HCT116 (cell line): ENCODE results near the gene ANKRD36C.
"Not testable (repeated sequence)": the region's sequence is repeated elsewhere in the genome, so short reads cannot be mapped to it uniquely, and the experiment has no call there.

ENCODE experiments used
- CTCF ChIP-seq, 3 experiments: fragments of 200-600 bp in 1 of 3; sonication (generic) in 1 of 3; IDR thresholded peaks in 2 of 3; conservative IDR thresholded peaks in 1 of 3; 2 replicates each; pipeline ENCODE4 v1.5.1; 2012 to 2017; ENCODE audit warnings: low read depth in 2 of 3, low read length in 2 of 3, antibody characterized with exemption in 1 of 3, borderline replicate concordance in 1 of 3, control low read depth in 1 of 3, mild to moderate bottlenecking in 1 of 3, mixed read lengths in 1 of 3, mixed run types in 1 of 3, moderate library complexity in 1 of 3; ENCODE audit not compliant: insufficient read depth in 1 of 3
- RAD21 ChIP-seq: IDR thresholded peaks from 2 replicates; pipeline ENCODE4 v1.6.1; 2012; ENCODE audit warnings: low read depth, mild to moderate bottlenecking
- SP1 ChIP-seq: IDR thresholded peaks from 2 replicates; pipeline ENCODE4 v1.6.1; 2012; ENCODE audit warnings: low read depth
- ZNF274 ChIP-seq: fragments of 200-500 bp; sonication (Bioruptor generic); IDR thresholded peaks from 2 replicates; pipeline ENCODE4 v1.6.1; 2014; ENCODE audit warnings: mild to moderate bottlenecking, low read depth, low read length, inconsistent platforms

- TF ChIP-seq SP1; CTCF (IDR thresholded peaks at IDR 0.05 in 2 of 3, conservative IDR thresholded peaks at IDR 0.05 in 1 of 3; ENCODE audit: borderline replicate concordance in 1 of 3, insufficient read depth in 1 of 3, low read depth in 2 of 3, low read length in 2 of 3); ZNF274; RAD21: not testable (repeated sequence)
These were observed 34.1 kb upstream of the ANKRD36C start for GRCh38 chr2:96025755-96026154.
